SK-N-SH treated with all-trans-retinoic acid at 6 μM for 48 hours (cell line): Measurements from ENCODE around the gene AFF1.
"Not testable (repeated sequence)": the region's sequence is repeated elsewhere in the genome, so short reads cannot be mapped to it uniquely, and the experiment has no call there.

Experiments
- ATAC-seq: fragments of 200-7000 bp; cut with Tn5 transposase; 3 replicates; pipeline ENCODE4 v1.9.1; 2020; ENCODE audit warnings: mild to moderate bottlenecking, moderate library complexity
- ARNTL ChIP-seq: fragments of 450-650 bp; formaldehyde crosslinking; IDR thresholded peaks from 2 replicates; pipeline ENCODE4 v1.5.0; 2020; ENCODE audit warnings: low read depth, mild to moderate bottlenecking, moderate library complexity, borderline replicate concordance
- BACH2 ChIP-seq: fragments of 250-450 bp; sonication (Bioruptor Pico); IDR thresholded peaks from 2 replicates; pipeline ENCODE4 v1.9.0; 2021; ENCODE audit warnings: mild to moderate bottlenecking, borderline replicate concordance
- CREB5 ChIP-seq: fragments of 250-450 bp; sonication (Bioruptor Pico); IDR thresholded peaks from 2 replicates; pipeline ENCODE4 v1.5.1; 2020; ENCODE audit warnings: low read depth, mild to moderate bottlenecking, moderate library complexity
- CSDC2 ChIP-seq: fragments of 250-450 bp; sonication (Bioruptor Pico); IDR thresholded peaks from 2 replicates; pipeline ENCODE4 v1.5.0; 2020; ENCODE audit warnings: mild to moderate bottlenecking, moderate library complexity
- ESRRG ChIP-seq: fragments of 250-450 bp; sonication (Bioruptor Pico); IDR thresholded peaks from 2 replicates; pipeline ENCODE4 v1.6.1; 2021; ENCODE audit warnings: mild to moderate bottlenecking
- GLIS3 ChIP-seq: fragments of 250-450 bp; sonication (Bioruptor Pico); IDR thresholded peaks from 2 replicates; pipeline ENCODE4 v1.5.0; 2020; ENCODE audit warnings: mild to moderate bottlenecking, moderate library complexity
- ISL1 ChIP-seq: fragments of 250-450 bp; sonication (Bioruptor Pico); IDR thresholded peaks from 2 replicates; pipeline ENCODE4 v2.1.2; 2022; ENCODE audit warnings: mild to moderate bottlenecking, moderate library complexity
- OSR1 ChIP-seq: fragments of 250-450 bp; sonication (Bioruptor Pico); IDR thresholded peaks from 2 replicates; pipeline ENCODE4 v1.8.0; 2022; ENCODE audit warnings: moderate library complexity, mild to moderate bottlenecking, inconsistent platforms
- POU6F1 ChIP-seq: fragments of 250-450 bp; sonication (Bioruptor Pico); IDR thresholded peaks from 2 replicates; pipeline ENCODE4 v1.8.0; 2021; ENCODE audit warnings: low read depth, mild to moderate bottlenecking, moderate library complexity, borderline replicate concordance
- PPARA ChIP-seq: fragments of 250-450 bp; sonication (Bioruptor Pico); IDR thresholded peaks from 2 replicates; pipeline ENCODE4 v1.5.0; 2020; ENCODE audit warnings: mild to moderate bottlenecking, borderline replicate concordance
- RARB ChIP-seq: fragments of 250-450 bp; sonication (Bioruptor Pico); IDR thresholded peaks from 2 replicates; pipeline ENCODE4 v1.8.0; 2021; ENCODE audit warnings: mild to moderate bottlenecking, moderate library complexity
- TCF4 ChIP-seq: fragments of 250-450 bp; sonication (Bioruptor Pico); IDR thresholded peaks from 2 replicates; pipeline ENCODE4 v1.8.0; 2021; ENCODE audit warnings: mild to moderate bottlenecking, moderate library complexity, borderline replicate concordance
- TOX ChIP-seq: fragments of 250-450 bp; sonication (Bioruptor Pico); IDR thresholded peaks from 2 replicates; pipeline ENCODE4 v1.8.0; 2021; ENCODE audit warnings: mild to moderate bottlenecking, moderate library complexity, borderline replicate concordance
- ZC3H10 ChIP-seq: fragments of 250-450 bp; sonication (Bioruptor Pico); IDR thresholded peaks from 2 replicates; pipeline ENCODE4 v1.5.1; 2021; ENCODE audit warnings: mild to moderate bottlenecking, moderate library complexity
- ZFP30 ChIP-seq: fragments of 450-650 bp; formaldehyde crosslinking; IDR thresholded peaks from 2 replicates; pipeline ENCODE4 v1.5.0; 2022; ENCODE audit warnings: mild to moderate bottlenecking, moderate library complexity
- ZNF565 ChIP-seq: fragments of 450-650 bp; formaldehyde crosslinking; conservative IDR thresholded peaks from 2 replicates; pipeline ENCODE4 v1.5.0; 2020; ENCODE audit warnings: low read depth, mild to moderate bottlenecking, moderate library complexity
- ZNF70 ChIP-seq: fragments of 450-650 bp; formaldehyde crosslinking; IDR thresholded peaks from 2 replicates; pipeline ENCODE4 v1.5.0; 2020; ENCODE audit warnings: mild to moderate bottlenecking, moderate library complexity
- ZNF8 ChIP-seq: fragments of 450-650 bp; formaldehyde crosslinking; IDR thresholded peaks from 2 replicates; pipeline ENCODE4 v1.5.0; 2020; ENCODE audit warnings: mild to moderate bottlenecking, moderate library complexity
- TF ChIP-seq, protein P1 (sequence below): fragments of 250-450 bp; sonication (Bioruptor Pico); IDR thresholded peaks from 2 replicates; pipeline ENCODE4 v1.8.0; 2020; ENCODE audit warnings: mild to moderate bottlenecking, moderate library complexity, borderline replicate concordance
- TF ChIP-seq, protein P2 (sequence below): fragments of 250-450 bp; sonication (Bioruptor Pico); IDR thresholded peaks from 2 replicates; pipeline ENCODE4 v1.5.1; 2021; ENCODE audit warnings: mild to moderate bottlenecking, moderate library complexity

Gene AFF1

DNA sequence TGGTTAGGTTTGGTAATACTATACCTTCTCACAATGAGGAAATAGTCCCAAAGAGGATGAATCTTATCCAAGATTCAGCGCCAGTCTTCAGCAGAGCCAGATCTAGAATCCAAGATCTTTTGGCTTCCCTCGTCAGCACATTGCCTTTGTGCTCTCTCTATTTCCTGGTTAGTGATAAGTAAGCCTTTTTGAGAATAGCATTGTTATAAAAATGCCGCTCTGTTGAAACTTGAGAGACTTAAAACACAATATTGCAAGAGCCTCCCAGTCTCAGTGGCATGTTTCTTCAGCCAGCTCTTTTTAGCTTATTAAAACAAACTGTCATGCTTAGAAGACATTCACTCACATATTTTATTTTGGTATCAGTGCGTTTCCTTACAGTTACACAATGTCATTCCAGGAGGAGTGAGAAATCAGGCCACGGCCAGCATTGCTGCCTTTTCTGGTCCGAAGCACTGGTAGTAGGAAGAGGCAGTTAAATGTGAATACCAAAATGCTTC is 144.2 kb downstream of the AFF1 start:
- ATAC-seq: no peak
- no peak for TF ChIP-seq CSDC2 (CRISPR knock-in tag)
- no peak for TF ChIP-seq PPARA (CRISPR knock-in tag)
- TF ChIP-seq BACH2: no peak
- TF ChIP-seq CREB5 (CRISPR knock-in tag): no peak
- TF ChIP-seq, protein P1, sequence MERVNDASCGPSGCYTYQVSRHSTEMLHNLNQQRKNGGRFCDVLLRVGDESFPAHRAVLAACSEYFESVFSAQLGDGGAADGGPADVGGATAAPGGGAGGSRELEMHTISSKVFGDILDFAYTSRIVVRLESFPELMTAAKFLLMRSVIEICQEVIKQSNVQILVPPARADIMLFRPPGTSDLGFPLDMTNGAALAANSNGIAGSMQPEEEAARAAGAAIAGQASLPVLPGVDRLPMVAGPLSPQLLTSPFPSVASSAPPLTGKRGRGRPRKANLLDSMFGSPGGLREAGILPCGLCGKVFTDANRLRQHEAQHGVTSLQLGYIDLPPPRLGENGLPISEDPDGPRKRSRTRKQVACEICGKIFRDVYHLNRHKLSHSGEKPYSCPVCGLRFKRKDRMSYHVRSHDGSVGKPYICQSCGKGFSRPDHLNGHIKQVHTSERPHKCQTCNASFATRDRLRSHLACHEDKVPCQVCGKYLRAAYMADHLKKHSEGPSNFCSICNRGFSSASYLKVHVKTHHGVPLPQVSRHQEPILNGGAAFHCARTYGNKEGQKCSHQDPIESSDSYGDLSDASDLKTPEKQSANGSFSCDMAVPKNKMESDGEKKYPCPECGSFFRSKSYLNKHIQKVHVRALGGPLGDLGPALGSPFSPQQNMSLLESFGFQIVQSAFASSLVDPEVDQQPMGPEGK: no peak
- TF ChIP-seq, protein P2, sequence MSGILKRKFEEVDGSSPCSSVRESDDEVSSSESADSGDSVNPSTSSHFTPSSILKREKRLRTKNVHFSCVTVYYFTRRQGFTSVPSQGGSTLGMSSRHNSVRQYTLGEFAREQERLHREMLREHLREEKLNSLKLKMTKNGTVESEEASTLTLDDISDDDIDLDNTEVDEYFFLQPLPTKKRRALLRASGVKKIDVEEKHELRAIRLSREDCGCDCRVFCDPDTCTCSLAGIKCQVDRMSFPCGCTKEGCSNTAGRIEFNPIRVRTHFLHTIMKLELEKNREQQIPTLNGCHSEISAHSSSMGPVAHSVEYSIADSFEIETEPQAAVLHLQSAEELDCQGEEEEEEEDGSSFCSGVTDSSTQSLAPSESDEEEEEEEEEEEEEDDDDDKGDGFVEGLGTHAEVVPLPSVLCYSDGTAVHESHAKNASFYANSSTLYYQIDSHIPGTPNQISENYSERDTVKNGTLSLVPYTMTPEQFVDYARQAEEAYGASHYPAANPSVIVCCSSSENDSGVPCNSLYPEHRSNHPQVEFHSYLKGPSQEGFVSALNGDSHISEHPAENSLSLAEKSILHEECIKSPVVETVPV (CRISPR knock-in tag): no peak
- no peak for TF ChIP-seq ZFP30

GRCh38 chr4:87079967-87080366 is 145.2 kb downstream of the AFF1 start:
- TF ChIP-seq ZNF70: peak; percentile 86
- TF ChIP-seq ISL1: no peak
- ATAC-seq: no peak

GRCh38 chr4:87080462-87080861 is 145.7 kb downstream of the AFF1 start:
- no peak for ATAC-seq
- TF ChIP-seq ZNF565 (CRISPR knock-in tag): no peak
- TF ChIP-seq ZNF8 (CRISPR knock-in tag): no peak
- no peak for TF ChIP-seq ESRRG (CRISPR knock-in tag)
- no peak for TF ChIP-seq BACH2
- TF ChIP-seq, protein P2 (CRISPR knock-in tag): no peak
- TF ChIP-seq TOX (CRISPR knock-in tag): no peak
- TF ChIP-seq CSDC2 (CRISPR knock-in tag): no peak
- TF ChIP-seq ZNF70: no peak
- TF ChIP-seq ISL1: no peak
- TF ChIP-seq RARB (CRISPR knock-in tag): no peak
- TF ChIP-seq OSR1: no peak
- TF ChIP-seq ARNTL (CRISPR knock-in tag): no peak
- no peak for TF ChIP-seq PPARA (CRISPR knock-in tag)
- TF ChIP-seq TCF4: no peak
- no peak for TF ChIP-seq ZFP30

DNA sequence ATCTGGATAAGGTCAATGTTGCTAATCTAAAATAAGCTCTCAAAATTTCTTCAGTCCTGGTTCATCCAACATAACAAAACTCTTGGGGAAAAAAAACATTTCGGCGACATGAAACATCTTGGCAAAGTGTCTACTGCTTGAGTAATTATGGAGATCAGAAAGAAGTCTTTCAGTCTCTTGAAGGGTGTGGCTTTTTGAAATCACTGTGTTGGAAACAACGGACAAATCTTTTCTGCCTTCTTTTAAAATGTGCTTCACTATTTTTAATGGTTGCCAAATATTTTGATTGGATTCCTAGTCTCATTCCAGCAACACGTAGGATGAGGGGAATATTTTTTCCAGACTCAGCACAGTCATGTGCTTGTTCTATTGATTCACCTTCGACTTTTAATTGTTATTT is 147.0 kb downstream of the AFF1 start:
- no peak for ATAC-seq
- TF ChIP-seq ARNTL (CRISPR knock-in tag): no peak

DNA sequence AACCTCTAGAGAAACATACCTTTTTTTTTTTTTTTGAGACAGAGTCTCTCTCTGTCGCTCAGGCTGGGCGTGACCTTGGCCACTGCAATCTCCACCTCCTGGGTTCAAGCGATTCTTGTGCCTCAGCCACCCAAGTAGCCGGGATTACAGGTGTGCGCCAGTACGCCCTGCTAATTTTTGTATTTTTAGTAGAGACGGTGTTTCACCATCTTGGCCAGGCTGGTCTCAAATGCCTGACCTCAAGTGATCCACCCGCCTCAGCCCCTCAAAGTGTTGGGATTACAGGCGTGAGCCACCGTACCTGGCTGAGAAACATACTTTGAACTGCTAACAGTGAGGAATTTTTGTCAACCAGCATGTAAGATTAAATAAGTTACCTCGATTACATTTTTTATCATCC is 150.9 kb downstream of the AFF1 start:
- not testable (repeated sequence) for ATAC-seq

- TF ChIP-seq BACH2 (no peak), CSDC2 (CRISPR knock-in tag) (no peak), TCF4 (no peak), ZNF70 (no peak), ZC3H10 (CRISPR knock-in tag) (no peak), POU6F1 (CRISPR knock-in tag) (no peak), GLIS3 (CRISPR knock-in tag) (no peak), TOX (CRISPR knock-in tag) (no peak)
- TF ChIP-seq, protein P1: no peak
- TF ChIP-seq, protein P2 (CRISPR knock-in tag): no peak
- no peak for ATAC-seq
Measured at GRCh38 chr4:87086143-87086805, 151.5 kb downstream of the AFF1 start.
